Neural cell (in vitro differentiated cells): ENCODE measurements around the gene FGF11. TPM values are rescaled to one million over a fixed set of nuclear protein-coding genes. Genes with fewer than 3 reads are reported as not detected.

Experiments used
- H2AFZ ChIP-seq: fragments of 200-600, 300-800 bp; sonication (generic), shearing (Covaris generic); 2 replicates; pipeline ENCODE4 v1.6.0; 2014; ENCODE audit warnings: low read depth, mild to moderate bottlenecking, antibody characterized with exemption, low read length, moderate library complexity
- H3F3A ChIP-seq: fragments of 200-600 bp; shearing (Covaris generic); 2 replicates; pipeline ENCODE4 v1.6.1; 2016; ENCODE audit warnings: mild to moderate bottlenecking, moderate library complexity, mixed read lengths, antibody characterized with exemption, low read length; ENCODE audit not compliant: insufficient read depth, poor library complexity, severe bottlenecking
- H3K27ac ChIP-seq: fragments of 200-600, 300-800 bp; sonication (generic), shearing (Covaris generic); 2 replicates; pipeline ENCODE4 v1.5.1; 2014; ENCODE audit warnings: mild to moderate bottlenecking, low read length, moderate library complexity
- H3K27me3 ChIP-seq: fragments of 300-800, 200-600 bp; sonication (generic), shearing (Covaris generic); 2 replicates; pipeline ENCODE4 v1.6.0; 2014; ENCODE audit warnings: mild to moderate bottlenecking, low read depth, low read length, moderate library complexity; ENCODE audit not compliant: insufficient read depth
- H3K36me3 ChIP-seq: fragments of 300-800, 200-600 bp; sonication (generic), shearing (Covaris generic); 2 replicates; pipeline ENCODE4 v1.5.1; 2014; ENCODE audit warnings: mild to moderate bottlenecking, antibody characterized with exemption, low read length, moderate library complexity; ENCODE audit not compliant: insufficient read depth
- H3K4me2 ChIP-seq: fragments of 300-800, 200-600 bp; sonication (generic), shearing (Covaris generic); 2 replicates; pipeline ENCODE4 v1.6.0; 2014; ENCODE audit warnings: mild to moderate bottlenecking, low read length
- H3K4me3 ChIP-seq: fragments of 300-800, 200-600 bp; sonication (generic), shearing (Covaris generic); 2 replicates; pipeline ENCODE4 v1.5.1; 2014; ENCODE audit warnings: mild to moderate bottlenecking, low read length, moderate library complexity
- H3K79me2 ChIP-seq: fragments of 200-600 bp; shearing (Covaris generic); replicated peaks from 2 replicates; pipeline ENCODE4 v1.6.0; 2014; ENCODE audit warnings: mild to moderate bottlenecking, low read length, moderate library complexity; ENCODE audit not compliant: insufficient read depth
- H3K9ac ChIP-seq: fragments of 300-800, 200-600 bp; sonication (generic), shearing (Covaris generic); 2 replicates; pipeline ENCODE4 v1.6.1; 2016; ENCODE audit warnings: mild to moderate bottlenecking, low read length, mixed read lengths
- H3K9me2 ChIP-seq: fragments of 200-600 bp; shearing (Covaris generic); 2 replicates; pipeline ENCODE4 v1.6.1; 2016; ENCODE audit warnings: mild to moderate bottlenecking, low read length, mixed read lengths; ENCODE audit not compliant: insufficient read depth
- H3K9me3 ChIP-seq: fragments of 200-600, 300-800 bp; sonication (generic), shearing (Covaris generic); 2 replicates; pipeline ENCODE4 v1.6.1; 2016; ENCODE audit warnings: mild to moderate bottlenecking, mixed run types, low read length, moderate library complexity, mixed read lengths
- H4K20me1 ChIP-seq: fragments of 200-600 bp; shearing (Covaris generic); 2 replicates; pipeline ENCODE4 v1.6.1; 2016; ENCODE audit warnings: mild to moderate bottlenecking, mixed run types; ENCODE audit not compliant: insufficient read depth
- CTCF ChIP-seq: fragments of 450-650 bp; IDR thresholded peaks from 2 replicates; pipeline ENCODE4 v1.5.1; 2014; ENCODE audit warnings: antibody characterized with exemption, mild to moderate bottlenecking, moderate library complexity; ENCODE audit not compliant: poor library complexity, severe bottlenecking
- EP300 ChIP-seq: fragments of 450-650 bp; conservative IDR thresholded peaks from 2 replicates; pipeline ENCODE4 v1.6.1; 2014; ENCODE audit warnings: antibody characterized with exemption, mild to moderate bottlenecking, moderate library complexity; ENCODE audit not compliant: poor library complexity, severe bottlenecking
- EZH2 ChIP-seq: fragments of 200-600, 300-800 bp; shearing (Covaris generic), sonication (generic); IDR thresholded peaks from 2 replicates; pipeline ENCODE4 v1.6.1; 2014; ENCODE audit warnings: antibody characterized with exemption, low read length, borderline replicate concordance, mild to moderate bottlenecking; ENCODE audit not compliant: insufficient read depth, poor library complexity, severe bottlenecking
- MXI1 ChIP-seq: fragments of 450-650 bp; conservative IDR thresholded peaks from 2 replicates; pipeline ENCODE4 v1.6.1; 2014; ENCODE audit warnings: antibody characterized with exemption, mild to moderate bottlenecking; ENCODE audit not compliant: poor library complexity, severe bottlenecking
- POLR2AphosphoS5 ChIP-seq: IDR thresholded peaks from 2 replicates; pipeline ENCODE4 v1.6.1; 2012
- RAD21 ChIP-seq: fragments of 450-650 bp; conservative IDR thresholded peaks from 2 replicates; pipeline ENCODE4 v1.6.1; 2014; ENCODE audit warnings: antibody characterized with exemption, mild to moderate bottlenecking, moderate library complexity
- REST ChIP-seq: IDR thresholded peaks from 2 replicates; pipeline ENCODE4 v1.6.1; 2012; ENCODE audit warnings: borderline replicate concordance
- SMC3 ChIP-seq: fragments of 450-650 bp; conservative IDR thresholded peaks from 2 replicates; pipeline ENCODE4 v1.6.1; 2014; ENCODE audit warnings: antibody characterized with exemption, mild to moderate bottlenecking, moderate library complexity; ENCODE audit not compliant: poor library complexity
- TAF1 ChIP-seq: IDR thresholded peaks from 2 replicates; pipeline ENCODE4 v1.6.1; 2012; ENCODE audit warnings: low read depth
- polyA plus RNA-seq: library from polyadenylated mRNA; depleted of rRNA; stranded (reverse); fragments of >200 nt; gene quantifications from 2 replicates; pipeline ENCODE4 v1.2.3, GENCODE V29; 2014

Gene FGF11
- polyA plus RNA-seq, 1 donor from 2014 or later = 16.4 TPM

DNA sequence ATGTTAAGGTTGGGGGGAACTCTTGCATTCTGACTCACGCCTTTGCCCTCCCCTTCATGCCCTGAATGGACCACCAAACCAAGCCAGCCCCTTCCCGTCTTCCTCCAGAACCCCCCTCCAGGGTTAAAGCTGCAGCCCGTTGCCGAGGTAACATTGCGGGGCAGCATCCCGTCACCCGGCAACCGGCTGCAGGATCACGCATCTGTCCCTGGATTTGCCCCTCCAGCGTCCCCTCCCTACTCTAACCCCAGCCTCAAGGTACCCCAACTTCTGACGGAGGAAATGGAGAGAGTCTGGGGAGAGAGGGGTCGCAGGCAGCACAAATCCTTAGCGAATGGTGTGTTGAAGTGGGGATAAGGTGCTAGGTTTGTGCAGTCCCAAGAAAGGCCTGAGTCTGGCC lies 32.2 kb upstream of the FGF11 start:
- Histone ChIP-seq H3K9me3 (no peaks in the 10 kb centered on the region), H3K9ac (peak overlapping the region; percentile 98), H2AFZ (no peak overlapping the region), H3F3A (peaks cover 5% of the 10 kb centered on the region), H3K4me3 (peak overlapping the region; percentile 88), H3K4me2 (peak overlapping the region; percentile 73), H3K36me3 (no peaks in the 10 kb centered on the region), H3K27ac (peak overlapping the region; percentile 31), H3K9me2 (no peaks in the 10 kb centered on the region), H3K27me3 (no peaks in the 10 kb centered on the region), H4K20me1 (peaks cover 2% of the 10 kb centered on the region), H3K79me2 (peaks cover 32% of the 10 kb centered on the region)
- no peak for TF ChIP-seq REST
- TF ChIP-seq CTCF = no peak
- TF ChIP-seq EZH2 = no peak
- TF ChIP-seq EP300 = no peak
- TF ChIP-seq POLR2AphosphoS5 = no peak
- no peak for TF ChIP-seq MXI1
- no peak for TF ChIP-seq RAD21
- no peak for TF ChIP-seq TAF1
- no peak for TF ChIP-seq SMC3

DNA sequence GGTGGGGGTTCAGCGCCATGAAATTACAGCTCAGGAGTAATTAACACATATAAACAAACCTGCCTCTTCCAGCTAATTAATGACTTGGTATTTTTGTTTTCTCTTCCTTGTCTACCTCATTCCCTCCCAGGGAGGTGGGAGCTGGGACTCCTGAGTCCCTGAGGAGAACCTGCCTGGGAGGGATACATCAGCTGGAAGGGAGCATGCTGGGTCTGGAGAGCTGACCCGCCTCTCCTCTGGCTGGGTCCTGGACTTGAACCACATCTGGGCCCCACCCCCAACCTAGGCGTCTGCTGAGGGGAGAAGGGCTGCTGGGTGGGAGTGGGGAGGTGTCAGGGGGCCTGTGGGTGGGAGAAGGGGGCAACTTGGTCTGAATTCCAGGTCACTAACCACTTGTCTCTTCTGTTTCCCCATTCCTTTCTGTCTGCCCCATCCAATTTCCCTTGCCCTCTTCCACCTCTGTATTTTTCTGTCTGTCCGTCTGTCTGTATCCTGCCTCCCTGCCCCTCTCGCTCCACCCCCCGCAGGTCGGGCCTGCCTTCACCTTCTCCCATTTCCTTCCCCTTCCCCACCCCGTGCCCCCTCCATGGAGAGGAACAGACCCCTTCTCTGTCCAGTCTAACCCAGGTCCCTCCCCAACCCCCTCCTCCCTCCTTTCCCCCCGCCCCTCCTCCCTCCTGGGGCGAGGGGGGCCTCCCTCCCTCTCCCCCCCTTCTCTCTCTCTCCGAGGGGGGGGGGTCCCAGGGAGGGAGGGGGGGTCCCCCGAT lies 31.6 kb upstream of the FGF11 start, which contains the start of gene NLGN2:
TSS of gene NLGN2 (plus strand) at position 361 of the 767 bp plus-strand sequence. CDS start 411 bp downstream, outside the sequence.
- Histone ChIP-seq H3K4me3 (peak within 1 kb of the TSS; percentile 88), H3K9ac (peak within 1 kb of the TSS; percentile 98), H3F3A (peaks cover 5% of the 10 kb centered on the region), H3K9me2 (no peaks in the 10 kb centered on the region), H2AFZ (no peak within 1 kb of the TSS), H3K4me2 (peak within 1 kb of the TSS; percentile 73), H3K27ac (peak within 1 kb of the TSS; percentile 31), H4K20me1 (peaks cover 2% of the 10 kb centered on the region), H3K27me3 (no peaks in the 10 kb centered on the region), H3K9me3 (no peaks in the 10 kb centered on the region), H3K79me2 (peaks cover 32% of the 10 kb centered on the region), H3K36me3 (no peaks in the 10 kb centered on the region)
- TF ChIP-seq TAF1 (no peak), CTCF (no peak), SMC3 (no peak), EZH2 (no peak), REST (no peak), POLR2AphosphoS5 (no peak), RAD21 (no peak)
